ENCODE data around the gene TENM3. TPM values are rescaled to one million over a fixed set of nuclear protein-coding genes. Genes with fewer than 3 reads are reported as not detected.

Gene TENM3
- total and polyA plus RNA-seq, 2 of the 8 experiments (the other 6 are each of a cell fraction or from before 2014, with no cell fraction given): 36.9 to 69.3 TPM

- Histone ChIP-seq H2BK12ac (ENCODE audit: low read depth, low read length) (no peak overlapping the region), H4K20me1 (replicated peaks in 1 of 2; ENCODE audit: control insufficient read depth in 1 of 2, insufficient read depth in 2 of 2, low read length in 2 of 2) (no peaks in the 10 kb centered on the region), H3K4me2 (ENCODE audit: insufficient read depth in 1 of 2, low read depth in 2 of 2, low read length in 2 of 2) (peak overlapping the region; percentile 53 to 69), H2AK5ac (ENCODE audit: low read depth, low read length) (no peak overlapping the region), H3K36me3 (ENCODE audit: control insufficient read depth in 2 of 4, insufficient read depth in 4 of 4, low read length in 3 of 4) (no peaks in the 10 kb centered on the region), H4K8ac (ENCODE audit: extremely low read depth, insufficient read depth, low read length) (no peak overlapping the region), H3K4me1 (replicated peaks in 1 of 4; ENCODE audit: control insufficient read depth in 3 of 4, insufficient read depth in 4 of 4, low read length in 3 of 4) (peaks cover 0 to 29% (median 11%) of the 10 kb centered on the region in 4 experiments; a peak in 5 of 7 replicates), H3K9me3 (ENCODE audit: insufficient read depth in 2 of 2, low read depth in 1 of 2, low read length in 1 of 2) (no peaks in the 10 kb centered on the region), H3K9ac (replicated peaks in 1 of 4; ENCODE audit: extremely low read depth in 1 of 4, low read depth in 3 of 4, low read length in 3 of 4) (no peak overlapping the region), H2BK120ac (replicated peaks; ENCODE audit: low read depth, low read length) (no peak overlapping the region), H4K91ac (replicated peaks; ENCODE audit: insufficient read length, low read length) (no peak overlapping the region), H3K23me2 (ENCODE audit: low read depth, low read length) (no peaks in the 10 kb centered on the region), H3K27ac (ENCODE audit: low read depth, low read length) (peak overlapping the region; percentile 11; the same call in 1 of the 2 replicates), H3K27me3 (replicated peaks in 1 of 4; ENCODE audit: control insufficient read depth in 3 of 4, extremely low read depth in 1 of 4, insufficient read depth in 3 of 4, low read length in 3 of 4) (no peaks in the 10 kb centered on the region), H3K56ac (replicated peaks; ENCODE audit: insufficient read length, low read depth, low read length) (no peak overlapping the region), H3K79me2 (ENCODE audit: control insufficient read depth in 1 of 2, insufficient read depth in 2 of 2, low read length in 2 of 2) (0 out of 4 replicates have a peak, but pooled peaks cover 0 to 2% of the 10 kb centered on the region in 2 experiments), H3K23ac (ENCODE audit: insufficient read length) (no peak overlapping the region), H3K79me1 (ENCODE audit: low read depth, low read length) (no peaks in the 10 kb centered on the region), H2BK15ac (ENCODE audit: low read length) (no peak overlapping the region), H2AFZ (ENCODE audit: low read length) (no peak overlapping the region), H2BK5ac (ENCODE audit: low read depth, low read length) (no peak overlapping the region), H3K4ac (replicated peaks; ENCODE audit: insufficient read length, low read depth, low read length) (no peak overlapping the region), H3K4me3 (ENCODE audit: extremely low read depth in 1 of 4, insufficient read depth in 2 of 4, low read depth in 3 of 4, low read length in 4 of 4) (peak overlapping the region in 1 of 4 experiments; percentile 28; a peak in 1 of 8 replicates), H4K5ac (ENCODE audit: insufficient read length, low read depth, low read length) (no peak overlapping the region), H2BK20ac (ENCODE audit: low read length) (no peak overlapping the region; the same call in 1 of the 2 replicates), H3K14ac (ENCODE audit: insufficient read length) (no peak overlapping the region), H3K18ac (ENCODE audit: extremely low read depth, low read length) (no peak overlapping the region)
- FAIRE-seq: no peak
- POLR2A ChIA-PET (ENCODE audit: partially characterized antibody): no interaction called here
- TF ChIP-seq RAD21 (IDR thresholded peaks at IDR 0.05 in 1 of 2, conservative IDR thresholded peaks at IDR 0.05 in 1 of 2; ENCODE audit: low read depth in 2 of 2, low read length in 2 of 2): no peak
- TF ChIP-seq KDM5A (IDR thresholded peaks at IDR 0.05; ENCODE audit: low read length): no peak
- TF ChIP-seq FOSL1 (IDR thresholded peaks at IDR 0.05; ENCODE audit: insufficient read depth, low read depth, low read length): no peak
- TF ChIP-seq RFX5 (IDR thresholded peaks at IDR 0.05; ENCODE audit: borderline replicate concordance, low read depth, low read length): no peak
- TF ChIP-seq TBP (IDR thresholded peaks at IDR 0.05; ENCODE audit: low read depth, low read length): no peak
- TF ChIP-seq RBBP5 (IDR thresholded peaks at IDR 0.05; ENCODE audit: borderline replicate concordance, low read depth, low read length): no peak
- no peak for TF ChIP-seq BACH1 (IDR thresholded peaks at IDR 0.05; ENCODE audit: low read length)
- no peak for TF ChIP-seq KDM1A (IDR thresholded peaks at IDR 0.05; ENCODE audit: borderline replicate concordance, low read length)
- no peak for TF ChIP-seq EP300 (IDR thresholded peaks at IDR 0.05; ENCODE audit: borderline replicate concordance in 1 of 2, low read depth in 2 of 2, low read length in 2 of 2)
- no peak for TF ChIP-seq ZNF274 (IDR thresholded peaks at IDR 0.05; ENCODE audit: borderline replicate concordance, extremely low read depth, low read length)
- no peak for DNase-seq (ENCODE audit: low read depth in 1 of 2, low spot score in 2 of 2)
- CTCF ChIA-PET (ENCODE audit: partially characterized antibody): interaction anchor here (0.5 kb wide), 1 partner anchor 7 kb away, joined by 3 read pairs; no protein-coding TSS in a partner anchor
- 46% methylated on average over 3 of the region's 3 CpGs; no CpG with 5 or more reads in 1 of the 2 experiments for WGBS, 2 experiments (ENCODE audit: extremely low coverage in 1 of 2, insufficient coverage in 1 of 2, insufficient read length in 1 of 2, insufficient replicate concordance in 2 of 2, low coverage in 1 of 2, low lambda C conversion rate in 2 of 2, missing lambda C conversion rate in 1 of 2)
These were observed 13.8 kb downstream of the TENM3 start for GRCh38 chr4:182257016-182257415.
